Measurements from ENCODE around the gene GALNT9.

The GALNT9 gene

GRCh38 chr12:132323171-132324010 is 6.0 kb downstream of the GALNT9 start:
- TF ChIP-seq, protein P1, sequence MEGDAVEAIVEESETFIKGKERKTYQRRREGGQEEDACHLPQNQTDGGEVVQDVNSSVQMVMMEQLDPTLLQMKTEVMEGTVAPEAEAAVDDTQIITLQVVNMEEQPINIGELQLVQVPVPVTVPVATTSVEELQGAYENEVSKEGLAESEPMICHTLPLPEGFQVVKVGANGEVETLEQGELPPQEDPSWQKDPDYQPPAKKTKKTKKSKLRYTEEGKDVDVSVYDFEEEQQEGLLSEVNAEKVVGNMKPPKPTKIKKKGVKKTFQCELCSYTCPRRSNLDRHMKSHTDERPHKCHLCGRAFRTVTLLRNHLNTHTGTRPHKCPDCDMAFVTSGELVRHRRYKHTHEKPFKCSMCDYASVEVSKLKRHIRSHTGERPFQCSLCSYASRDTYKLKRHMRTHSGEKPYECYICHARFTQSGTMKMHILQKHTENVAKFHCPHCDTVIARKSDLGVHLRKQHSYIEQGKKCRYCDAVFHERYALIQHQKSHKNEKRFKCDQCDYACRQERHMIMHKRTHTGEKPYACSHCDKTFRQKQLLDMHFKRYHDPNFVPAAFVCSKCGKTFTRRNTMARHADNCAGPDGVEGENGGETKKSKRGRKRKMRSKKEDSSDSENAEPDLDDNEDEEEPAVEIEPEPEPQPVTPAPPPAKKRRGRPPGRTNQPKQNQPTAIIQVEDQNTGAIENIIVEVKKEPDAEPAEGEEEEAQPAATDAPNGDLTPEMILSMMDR (IDR thresholded peaks at IDR 0.05), result no peak
- H3K27ac ChIP-seq, result no peak overlapping the region
- no peak overlapping the region for H3K4me3 ChIP-seq
- no peak for DNase-seq (ENCODE audit: low spot score)

DNA sequence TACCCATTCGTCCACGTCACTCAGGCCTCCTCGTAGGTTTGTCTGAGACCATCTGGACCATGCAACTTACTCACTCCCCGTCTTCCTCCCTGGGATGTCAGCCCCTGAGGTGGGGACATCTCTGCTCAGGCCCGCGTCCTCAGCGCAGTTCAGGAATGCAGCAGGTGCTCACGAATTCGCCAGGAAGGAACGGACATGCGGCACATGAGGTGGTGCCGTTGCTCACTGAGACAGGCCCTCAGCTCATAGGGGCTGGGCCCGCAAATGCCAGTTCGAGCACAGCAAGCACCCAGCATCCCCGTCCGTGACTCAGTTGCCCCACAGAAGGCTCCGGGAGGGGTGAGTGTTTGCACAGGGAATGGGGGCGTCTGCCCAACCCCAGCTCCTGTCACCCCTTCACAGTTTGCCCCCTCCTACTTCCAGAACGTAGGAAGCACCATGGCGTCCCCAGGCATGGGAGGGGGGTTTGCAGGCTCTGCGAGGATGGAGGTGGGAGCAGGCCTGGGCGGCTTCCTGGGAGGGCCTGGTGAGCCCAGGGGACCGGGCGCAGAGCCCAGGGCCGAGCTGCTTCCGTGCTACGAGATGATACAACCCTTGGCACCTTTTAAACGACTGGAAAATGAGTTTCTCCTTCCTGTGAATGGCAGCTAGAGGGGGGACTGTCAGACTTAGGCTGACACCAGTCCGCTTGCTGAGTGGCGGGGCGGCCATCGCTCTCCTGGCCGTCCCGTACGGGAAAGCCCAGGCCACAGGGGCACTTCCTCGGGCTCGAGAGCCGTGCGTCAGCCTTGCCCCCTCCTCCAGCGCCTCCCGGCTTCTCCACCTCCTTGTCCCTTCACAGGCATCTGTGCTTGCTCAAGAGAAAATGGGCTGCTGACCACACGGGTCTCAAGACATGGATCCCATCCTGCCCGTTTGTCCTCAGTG is 6.9 kb downstream of the GALNT9 start:
- DNase-seq (ENCODE audit: low spot score), result no peak
- H3K4me3 ChIP-seq, result no peak overlapping the region
- TF ChIP-seq, protein P1 (IDR thresholded peaks at IDR 0.05), result no peak
- no peak overlapping the region for H3K27ac ChIP-seq

GRCh38 chr12:132321321-132322118 is 7.9 kb downstream of the GALNT9 start:
- no peak for DNase-seq (ENCODE audit: low spot score)
- Histone ChIP-seq H3K4me3 (no peak overlapping the region), H3K27ac (no peak overlapping the region)
- TF ChIP-seq, protein P1 (IDR thresholded peaks at IDR 0.05), result no peak

DNA sequence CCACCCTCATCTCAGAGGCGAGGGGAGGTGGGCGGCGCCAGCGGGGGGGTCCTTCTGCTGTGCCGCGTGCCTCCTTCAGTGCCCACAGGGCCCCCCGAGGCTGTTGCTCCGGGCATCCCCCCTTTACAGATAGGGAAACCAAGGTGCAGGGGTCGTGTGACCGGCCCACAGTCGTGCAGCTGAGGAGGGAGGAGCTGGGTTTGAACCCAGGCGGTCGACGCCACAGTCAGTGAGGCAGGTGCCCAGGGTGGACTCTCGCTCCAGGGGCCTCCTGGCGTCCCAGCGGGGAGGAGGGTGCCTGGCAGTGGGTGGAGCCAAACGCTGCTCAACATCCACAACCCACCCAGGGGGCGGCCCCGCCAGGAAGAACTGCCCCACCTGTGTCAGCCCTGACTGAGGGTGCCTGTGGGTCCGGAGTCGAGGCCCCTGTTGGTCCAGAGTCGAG is 8.6 kb downstream of the GALNT9 start:
- H3K4me3 ChIP-seq, result no peak overlapping the region
- no peak overlapping the region for H3K27ac ChIP-seq
- TF ChIP-seq, protein P1 (IDR thresholded peaks at IDR 0.05), result no peak
- DNase-seq (ENCODE audit: low spot score), result no peak

DNA sequence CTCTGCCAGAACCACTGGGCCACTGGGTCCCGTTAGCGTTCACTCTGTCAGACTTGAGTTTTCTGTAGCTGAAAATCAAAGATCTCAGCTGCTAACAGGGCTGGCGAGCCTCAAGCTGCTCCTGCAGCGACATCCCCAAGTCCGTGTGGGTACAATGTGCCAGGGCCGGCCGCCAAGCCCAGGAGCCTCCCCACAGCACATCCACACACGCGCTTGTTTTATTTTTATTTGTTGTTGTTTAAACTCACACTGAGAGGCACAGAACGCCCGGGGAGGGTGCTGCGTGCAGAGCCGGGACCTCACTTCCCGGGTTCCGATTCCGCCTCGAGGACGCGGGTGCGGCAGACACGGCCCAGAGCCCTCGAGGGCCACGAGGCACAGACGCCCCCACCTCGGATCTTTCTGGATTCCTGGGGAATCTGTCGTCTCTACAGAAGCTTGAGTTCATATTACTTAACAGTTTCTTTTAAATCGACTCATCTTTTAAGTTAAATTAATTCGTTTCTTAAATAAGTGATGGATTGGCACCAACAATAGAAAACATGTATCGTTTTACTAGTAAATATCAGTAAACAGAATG is 9.3 kb downstream of the GALNT9 start:
- no peak overlapping the region for H3K4me3 ChIP-seq
- TF ChIP-seq, protein P1 (IDR thresholded peaks at IDR 0.05), result no peak
- no peak overlapping the region for H3K27ac ChIP-seq
- DNase-seq (ENCODE audit: low spot score), result no peak

- TF ChIP-seq, protein P1 (IDR thresholded peaks at IDR 0.05), result no peak
- no peak overlapping the region for H3K4me3 ChIP-seq
- H3K27ac ChIP-seq, result no peak overlapping the region
- DNase-seq (ENCODE audit: low spot score), result no peak
These were observed 9.9 kb downstream of the GALNT9 start for GRCh38 chr12:132319359-132319950.
